ENCODE data around the gene COPS8. TPM values are rescaled to one million over a fixed set of nuclear protein-coding genes. Genes with fewer than 3 reads are reported as not detected.

The COPS8 gene
- total RNA-seq, 1 experiment from 2014 or later, result 186 TPM

DNA sequence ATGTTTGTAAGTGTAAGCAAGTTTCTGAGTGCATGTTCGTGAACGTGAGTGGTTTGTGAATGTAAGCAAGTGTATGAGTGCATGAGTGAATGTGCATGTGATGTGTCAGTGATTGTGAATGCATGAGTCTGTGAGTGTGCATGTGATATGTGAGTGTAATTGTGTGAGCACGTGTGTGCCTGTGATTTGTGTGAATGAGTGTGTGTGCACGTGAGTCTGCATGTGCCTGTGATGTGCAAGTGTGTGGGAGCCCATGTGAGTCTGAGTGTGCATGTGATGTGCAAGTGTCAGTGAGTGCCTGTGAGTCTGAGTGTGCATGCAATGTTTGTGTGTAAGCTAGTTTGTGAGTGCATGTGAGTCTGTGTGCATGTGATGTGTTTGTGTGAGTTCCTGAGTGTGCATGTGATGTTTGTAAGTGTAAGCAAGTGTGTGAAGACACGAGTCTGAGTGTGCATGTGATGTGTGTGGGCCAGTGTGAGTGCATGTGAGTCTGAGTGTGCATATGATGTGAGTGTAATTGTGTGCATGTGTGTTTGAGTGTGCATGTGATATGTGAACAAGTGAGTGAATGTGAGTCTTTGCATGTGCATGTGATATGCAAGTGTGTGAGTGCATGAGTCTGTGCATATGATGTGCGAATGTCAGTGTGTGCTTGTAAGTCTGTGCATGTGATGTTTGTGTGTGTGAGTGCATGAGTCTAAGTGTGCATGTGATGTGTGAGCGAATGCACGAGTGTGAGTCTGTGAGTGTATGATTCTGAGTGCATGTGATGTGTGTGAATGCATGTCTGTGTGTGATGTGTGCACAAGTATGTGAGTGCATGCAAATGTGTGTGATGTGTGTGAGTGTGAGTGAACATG lies 45.1 kb downstream of the COPS8 start:
- no peak for DNase-seq (ENCODE audit: low read depth)

DNA sequence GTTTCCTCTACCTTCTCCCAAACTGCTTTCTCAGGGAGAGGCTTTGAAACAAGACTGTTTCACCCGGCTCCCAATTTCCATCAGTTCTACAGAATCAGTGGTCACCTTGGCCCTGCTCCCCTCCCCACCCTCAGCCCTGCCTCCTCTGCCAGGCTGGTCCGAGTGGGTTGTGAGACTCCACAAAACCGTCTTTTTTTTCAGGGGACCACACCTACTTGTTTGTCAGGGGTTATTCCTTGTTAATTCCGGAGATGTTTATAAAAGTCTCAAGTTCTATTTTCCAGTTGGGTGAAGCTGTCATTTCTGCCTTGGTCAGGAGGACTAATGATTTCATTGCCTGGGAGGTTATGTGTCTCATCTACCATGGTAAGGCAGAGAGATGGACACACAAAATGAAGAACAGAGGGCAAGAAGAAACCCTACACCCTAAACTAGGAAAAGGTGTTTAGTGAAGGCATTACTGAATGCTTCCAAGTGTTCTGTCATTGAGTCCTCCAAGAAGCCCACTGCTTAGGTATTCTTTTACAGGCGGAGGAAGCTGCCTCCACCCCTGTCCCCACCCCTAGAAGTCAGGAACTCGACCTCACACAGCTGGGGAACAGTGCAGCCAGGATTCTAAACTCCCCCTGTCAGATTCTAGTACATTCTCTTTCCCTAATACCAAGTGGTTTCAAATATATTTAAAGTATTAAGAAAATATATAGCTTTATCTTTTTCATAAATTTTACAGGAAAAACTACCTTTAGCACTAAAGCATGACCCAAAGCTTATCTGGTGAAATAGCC lies 46.3 kb downstream of the COPS8 start:
- no peak for DNase-seq (ENCODE audit: low read depth)

DNA sequence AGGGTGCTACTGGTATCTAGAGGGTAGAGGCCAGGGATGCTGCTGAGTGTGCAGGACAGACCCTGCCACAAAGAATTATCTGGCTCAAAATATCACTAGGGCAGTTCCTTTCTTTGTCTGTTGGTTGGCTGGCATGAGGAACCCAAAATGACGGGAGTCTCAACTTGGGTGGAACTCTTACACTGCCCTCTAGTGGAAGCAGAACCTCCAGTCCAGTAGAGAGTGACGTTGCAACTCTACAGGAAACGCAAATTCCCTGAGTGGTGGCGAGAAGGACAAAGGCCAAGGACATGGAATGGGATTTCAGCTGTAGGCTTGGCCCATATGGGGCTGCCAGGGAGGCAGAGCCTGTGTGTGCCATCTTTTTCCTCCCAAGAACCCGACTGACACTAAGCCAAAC lies 47.1 kb downstream of the COPS8 start:
- no peak for DNase-seq (ENCODE audit: low read depth)

DNA sequence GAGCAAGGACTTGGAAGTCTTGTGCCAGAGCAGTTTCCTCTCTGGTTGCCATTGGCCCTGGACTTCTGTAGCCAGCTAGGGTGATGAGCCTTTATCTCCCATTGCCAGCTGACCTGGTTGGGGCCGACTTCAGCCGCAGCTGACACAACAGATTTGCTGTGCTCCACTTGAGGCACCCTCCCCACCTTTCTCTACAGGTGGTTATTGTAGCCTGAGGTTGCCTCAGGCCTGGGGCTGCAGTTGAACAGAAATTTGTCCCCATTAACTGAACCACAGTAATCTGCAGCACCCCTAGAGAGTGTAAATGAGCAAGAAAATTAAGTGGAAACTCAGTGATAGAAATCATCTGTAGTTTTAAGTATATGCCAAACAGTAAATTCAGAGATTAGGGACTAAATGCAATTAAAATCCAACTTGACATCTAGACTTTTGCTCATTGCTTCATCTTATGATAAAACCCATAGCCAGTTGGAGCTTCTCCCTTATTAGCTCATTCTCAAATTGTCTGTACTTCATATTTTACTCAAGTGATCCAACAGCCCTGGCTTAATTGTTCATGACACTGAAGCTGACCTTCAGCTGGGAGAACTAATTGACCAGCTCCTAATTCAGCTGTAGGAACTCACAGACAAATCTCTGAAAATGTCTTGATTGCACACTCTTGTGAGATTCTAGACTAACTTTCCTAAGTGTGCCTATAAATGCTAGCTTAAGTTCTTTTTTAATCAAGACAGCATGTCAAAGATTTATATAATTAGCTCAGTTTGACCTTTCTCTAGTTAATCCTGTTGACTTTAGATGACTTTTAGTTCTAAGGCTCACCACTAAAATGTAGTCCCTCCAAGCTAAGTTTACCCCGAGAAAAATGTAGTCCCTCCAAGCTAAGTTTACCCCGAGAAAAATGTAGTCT lies 48.9 kb downstream of the COPS8 start:
- DNase-seq (ENCODE audit: low read depth), result no peak

DNA sequence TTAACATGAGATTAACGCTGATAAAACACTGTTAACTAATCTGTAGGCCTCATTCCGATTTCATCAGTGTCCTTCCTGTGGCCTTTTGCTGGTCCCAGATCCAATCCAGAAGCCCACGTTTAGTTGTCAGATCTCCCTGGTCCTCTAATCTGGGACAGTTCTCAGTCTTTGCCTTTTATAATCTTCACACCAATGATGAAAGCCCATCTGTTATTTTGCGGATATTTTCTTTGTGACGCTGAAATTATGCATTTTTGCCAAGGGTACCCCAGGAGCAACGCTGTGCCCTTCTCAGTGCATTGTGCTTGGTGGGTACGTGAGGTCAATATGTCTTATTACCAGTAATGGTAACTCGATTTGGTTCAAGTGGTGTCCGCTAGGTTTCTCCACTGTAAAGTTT lies 51.1 kb downstream of the COPS8 start:
- no peak for DNase-seq (ENCODE audit: low read depth)

DNA sequence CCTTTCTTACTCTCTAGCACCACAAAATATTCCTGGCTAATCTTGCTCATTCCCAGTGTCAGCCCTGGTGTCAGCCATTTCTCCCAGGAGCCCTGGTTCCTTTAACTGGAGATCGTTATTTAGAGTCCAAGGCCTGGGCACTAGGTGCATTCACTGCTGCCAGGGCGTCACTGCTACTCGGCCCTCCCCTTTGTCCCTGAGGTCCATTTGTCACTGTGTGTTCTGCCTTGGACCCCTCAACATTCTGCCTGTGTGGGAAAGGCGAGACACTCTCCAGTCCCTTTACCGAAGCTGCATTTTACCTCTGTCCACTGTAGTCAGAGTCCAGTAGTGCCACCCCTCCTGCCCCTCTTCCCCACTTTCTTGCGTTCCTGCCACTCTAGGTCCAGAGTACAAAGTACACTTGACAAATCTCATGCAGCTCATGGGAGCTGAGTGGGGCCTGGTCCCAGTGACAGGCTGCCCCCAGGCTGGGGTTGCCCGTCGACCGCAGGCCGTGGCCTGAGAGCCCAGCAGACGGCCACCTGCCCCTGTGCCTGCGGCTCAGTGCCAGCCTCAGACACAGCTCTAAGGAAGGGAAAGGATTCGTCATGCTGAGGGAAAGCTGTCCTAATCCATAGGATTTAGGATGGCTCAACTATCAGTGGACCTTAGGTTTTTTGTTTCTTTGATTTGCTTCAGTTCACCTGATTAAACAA lies 52.1 kb downstream of the COPS8 start:
- DNase-seq (ENCODE audit: low read depth), result no peak

DNA sequence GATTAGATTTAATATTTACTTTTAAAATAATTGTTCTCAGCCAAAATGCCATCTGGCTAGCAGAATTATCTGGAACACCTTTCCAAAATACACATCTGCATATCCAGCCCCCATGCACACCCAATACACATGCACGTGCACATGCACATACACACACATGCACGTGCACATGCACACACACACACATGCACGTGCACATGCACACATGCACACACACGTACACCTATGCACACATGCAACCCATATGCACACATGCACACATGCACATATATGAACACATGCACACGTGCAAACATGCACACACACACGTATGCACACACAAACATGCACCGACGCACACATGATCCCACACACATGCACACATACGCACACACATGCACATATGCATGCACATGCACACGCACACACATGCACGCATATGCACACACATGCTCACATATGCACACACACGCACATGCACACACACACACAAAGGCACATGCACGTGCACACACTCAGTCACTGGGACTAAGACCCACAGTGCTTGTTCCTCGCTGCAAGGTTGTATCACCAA lies 53.5 kb downstream of the COPS8 start:
- DNase-seq (ENCODE audit: low read depth), result no peak

DNA sequence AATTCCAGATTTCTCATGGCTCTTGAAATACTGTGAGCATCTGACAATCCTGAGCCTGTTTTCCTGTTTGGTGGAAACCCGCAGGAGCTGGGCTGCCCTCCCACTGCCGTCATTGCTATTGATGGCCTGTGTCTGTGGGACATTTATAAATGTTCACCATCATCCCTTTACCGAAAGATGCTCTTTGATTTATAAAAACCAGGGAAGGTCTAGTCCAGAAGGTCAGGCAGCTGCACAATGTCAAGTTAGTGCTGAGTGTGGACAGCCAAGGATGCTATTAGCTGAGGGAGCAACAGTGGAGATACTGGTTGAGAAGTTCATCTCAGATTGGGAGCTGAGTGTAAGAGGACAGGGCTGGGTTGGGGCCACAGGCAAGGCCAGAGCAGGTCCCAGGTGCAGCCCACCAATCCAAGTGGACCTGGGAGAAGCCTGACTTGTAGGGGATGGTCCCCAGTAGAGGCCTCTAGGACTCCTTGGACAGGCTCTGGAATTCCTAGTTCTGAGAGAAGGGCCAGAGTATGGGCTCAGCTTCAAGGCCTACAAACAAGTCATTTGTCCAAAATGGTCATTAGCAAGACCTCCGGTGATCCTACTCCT lies 55.1 kb downstream of the COPS8 start:
- DNase-seq (ENCODE audit: low read depth), result no peak

DNA sequence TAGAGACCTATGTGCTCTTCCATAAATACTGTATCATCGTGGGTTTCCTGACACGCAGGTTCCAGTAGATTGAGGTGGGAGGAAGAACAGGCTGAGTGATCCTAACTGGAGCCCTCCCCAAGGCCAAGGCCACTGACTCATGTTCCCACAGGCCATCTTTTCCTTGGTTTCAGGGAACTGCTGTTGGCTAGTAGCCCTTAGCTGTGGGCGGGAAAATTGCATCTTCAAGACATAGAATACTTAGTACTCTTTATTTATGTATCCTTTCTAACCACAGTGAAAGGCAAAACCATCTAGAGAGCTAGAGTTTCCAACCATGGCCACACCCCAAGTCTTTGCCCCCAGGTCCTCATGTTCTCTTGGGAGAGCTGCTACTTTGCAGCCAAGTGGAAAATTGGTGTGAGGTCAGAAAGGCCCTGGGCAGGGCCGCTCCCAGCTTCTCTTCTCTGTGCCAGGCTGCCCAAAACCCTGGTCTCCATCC lies 55.9 kb downstream of the COPS8 start:
- DNase-seq (ENCODE audit: low read depth), result peak; percentile 86

DNA sequence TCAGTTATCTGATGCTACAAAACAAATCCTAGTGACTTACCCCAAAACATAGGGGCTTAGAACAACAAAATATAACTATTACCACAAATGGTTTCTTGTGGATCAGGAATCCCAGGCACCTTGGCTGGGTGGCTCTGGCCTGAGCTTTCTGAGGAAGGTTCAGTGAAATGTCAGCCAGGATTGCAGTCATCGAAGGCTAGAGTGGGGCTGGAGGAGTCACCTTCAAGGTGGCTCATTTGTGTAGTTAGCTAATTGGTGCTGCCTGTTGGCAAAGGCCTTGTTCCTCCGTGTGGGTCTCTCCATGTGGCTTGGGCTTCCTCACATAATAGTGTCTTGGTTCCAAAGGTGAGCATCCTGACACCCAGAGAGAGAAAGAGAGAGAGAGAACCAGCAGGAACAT lies 57.4 kb downstream of the COPS8 start:
- DNase-seq (ENCODE audit: low read depth), result no peak

DNA sequence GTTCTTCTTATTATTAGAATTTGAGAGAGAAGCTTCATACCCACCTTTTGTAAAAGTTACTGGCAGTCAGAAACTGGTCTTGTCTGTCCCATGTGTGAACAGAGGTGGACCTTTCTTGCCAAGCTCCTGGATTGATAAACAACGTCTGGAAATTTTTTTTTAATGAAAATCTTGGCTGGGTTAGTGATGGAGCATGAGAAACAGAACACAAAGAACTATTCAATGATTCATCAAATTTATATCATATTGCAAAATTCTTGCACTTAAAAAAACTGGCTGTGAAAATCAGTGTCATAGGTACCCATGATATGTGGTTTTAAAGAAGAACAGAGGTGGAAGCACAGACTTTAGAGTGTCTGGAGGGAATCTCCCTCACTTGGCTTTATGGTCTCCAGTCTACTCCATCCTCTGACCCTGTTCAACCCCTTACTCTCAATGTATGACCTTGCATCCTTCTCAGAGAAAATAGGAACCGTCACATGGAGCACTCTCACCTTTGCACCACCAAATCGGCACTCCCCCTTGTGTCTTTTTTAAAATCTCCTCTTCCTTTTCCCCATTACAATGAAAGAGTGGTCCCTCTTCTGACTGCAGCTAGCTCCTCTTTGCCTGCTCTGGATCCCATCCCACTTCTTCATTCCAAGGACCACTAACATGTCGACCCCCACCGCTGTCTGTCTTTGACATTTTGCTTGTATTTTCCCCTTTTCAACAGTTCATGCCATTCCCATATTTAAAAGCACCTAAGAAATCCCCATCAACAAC lies 58.2 kb downstream of the COPS8 start:
- DNase-seq (ENCODE audit: low read depth), result no peak

DNA sequence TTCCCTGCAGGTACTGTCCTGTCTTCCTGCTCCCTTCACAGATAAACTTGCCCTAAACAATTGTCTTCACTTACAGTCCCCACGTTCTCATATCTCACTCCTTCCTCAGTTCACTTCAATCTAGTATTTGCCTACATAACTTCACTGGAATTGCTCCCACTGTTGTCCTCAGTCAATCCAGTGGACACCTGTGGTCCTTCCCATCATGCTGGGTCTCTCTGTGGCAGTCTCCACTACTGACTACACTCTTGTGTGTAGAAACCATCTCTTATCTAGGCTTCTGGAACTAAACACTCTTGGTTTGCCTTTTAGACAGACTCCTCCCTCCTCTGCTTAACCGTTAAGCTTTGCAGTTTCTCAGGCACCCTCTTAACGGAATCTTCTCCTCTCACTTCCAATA lies 58.8 kb downstream of the COPS8 start:
- no peak for DNase-seq (ENCODE audit: low read depth)

DNA sequence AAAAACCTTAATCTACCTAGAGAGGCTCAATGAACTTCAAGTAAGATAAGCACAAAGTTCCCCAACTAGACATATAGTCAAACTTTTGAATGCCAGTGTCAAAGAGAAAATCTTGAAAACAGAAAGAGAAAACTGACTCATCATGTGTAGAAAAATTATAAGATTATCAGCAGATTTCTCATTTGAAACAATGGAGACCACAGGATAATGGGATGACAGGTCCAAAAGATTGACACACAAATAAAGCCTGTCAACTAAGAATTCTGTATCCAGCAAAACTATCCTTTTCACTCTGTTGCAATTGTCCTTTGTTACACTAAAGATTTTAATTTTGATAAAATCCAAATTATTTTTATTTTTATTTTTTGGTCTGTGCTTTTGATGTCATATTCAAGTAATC lies 61.6 kb downstream of the COPS8 start:
- no peak for DNase-seq (ENCODE audit: low read depth)

DNA sequence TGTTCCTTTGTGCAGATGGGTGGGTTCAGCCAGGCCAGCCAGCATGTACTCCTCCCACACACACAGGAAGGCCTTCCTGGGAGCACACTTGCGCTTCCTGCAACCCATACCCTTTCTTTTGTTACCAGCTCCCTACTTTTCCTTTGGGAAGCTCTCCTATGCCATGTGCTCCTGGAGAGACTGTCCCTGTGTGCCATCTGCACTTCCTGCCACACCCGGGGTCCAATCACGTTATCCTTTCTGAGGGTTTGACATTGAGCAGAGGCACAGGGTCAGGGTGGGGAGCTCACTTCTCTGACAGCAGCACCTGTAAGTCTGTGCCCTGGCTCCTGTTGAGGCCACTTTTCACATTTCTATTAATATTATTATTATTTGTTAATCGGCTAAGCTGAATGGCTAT lies 62.9 kb downstream of the COPS8 start:
- no peak for DNase-seq (ENCODE audit: low read depth)

DNA sequence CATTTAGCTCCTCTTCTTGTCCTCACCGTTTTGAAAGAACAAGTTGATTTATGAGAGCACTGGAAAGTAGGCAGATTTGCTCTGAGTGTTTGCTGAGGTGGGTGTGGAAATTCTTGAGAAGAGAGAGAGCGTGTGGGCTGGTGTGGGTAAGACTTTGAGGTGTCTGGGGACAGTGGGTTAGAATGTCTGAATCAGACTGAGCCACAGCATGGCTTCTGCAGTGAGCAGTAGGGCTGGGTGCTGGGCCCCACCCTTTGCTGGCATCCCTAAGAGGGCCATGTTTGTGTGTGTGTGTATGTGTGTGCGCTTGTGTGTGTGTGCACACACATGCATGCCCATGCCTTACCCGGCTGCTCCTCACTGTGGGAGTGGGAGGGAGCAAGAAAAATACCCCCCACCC lies 63.7 kb downstream of the COPS8 start:
- DNase-seq (ENCODE audit: low read depth), result no peak
